Measurements from ENCODE around the gene SCN3A.
A peak's percentile ranks its signal among the peaks of the same experiment; 100 is the strongest.

Gene SCN3A

GRCh38 chr2:165203689-165204559 is at the start of gene SCN3A:
Gene SCN3A (minus strand): TSS chr2:165204050. CDS start chr2:165176394, 27,656 bp downstream.
- peak; percentile 77 for DNase-seq (ENCODE audit: low spot score)

DNA sequence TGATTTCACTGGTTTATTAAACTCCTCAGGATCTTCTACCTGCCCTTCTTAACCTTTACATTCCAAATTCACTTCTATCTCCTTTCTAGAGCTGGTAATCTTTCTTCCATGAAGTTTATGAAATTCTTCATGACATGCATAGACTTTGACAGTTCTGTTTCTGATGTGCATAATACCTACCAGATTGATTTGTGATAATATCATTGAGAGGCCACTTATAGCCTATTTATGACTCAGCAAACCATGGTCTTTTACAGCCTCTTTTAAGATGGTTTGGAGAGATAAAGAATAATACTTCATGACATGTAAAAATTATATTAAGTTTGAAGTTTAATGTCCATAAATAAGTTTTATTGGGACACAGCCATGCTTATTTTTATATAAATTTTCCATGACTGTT is 49.3 kb upstream of the SCN3A start:
- no peak for DNase-seq (ENCODE audit: low spot score)

DNA sequence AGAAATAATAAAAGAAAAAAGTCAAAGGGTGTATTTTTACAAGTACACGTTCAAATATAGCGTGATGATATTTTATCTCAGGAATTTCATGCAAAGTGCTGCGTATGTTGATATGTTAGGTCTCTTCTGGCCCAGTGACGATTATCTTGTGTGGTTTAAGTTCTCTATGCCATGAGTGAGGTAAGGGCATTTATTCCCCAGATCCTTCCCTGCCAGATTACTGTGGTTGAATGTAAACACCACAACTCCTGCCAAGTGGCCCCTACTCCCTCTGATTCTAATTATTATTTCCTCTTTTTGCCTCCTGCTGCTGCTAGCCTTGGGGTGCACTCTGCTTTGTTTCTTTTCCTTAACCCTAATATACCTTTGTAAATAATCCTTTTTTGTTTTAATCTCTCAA is 47.5 kb upstream of the SCN3A start:
- no peak for DNase-seq (ENCODE audit: low spot score)

DNA sequence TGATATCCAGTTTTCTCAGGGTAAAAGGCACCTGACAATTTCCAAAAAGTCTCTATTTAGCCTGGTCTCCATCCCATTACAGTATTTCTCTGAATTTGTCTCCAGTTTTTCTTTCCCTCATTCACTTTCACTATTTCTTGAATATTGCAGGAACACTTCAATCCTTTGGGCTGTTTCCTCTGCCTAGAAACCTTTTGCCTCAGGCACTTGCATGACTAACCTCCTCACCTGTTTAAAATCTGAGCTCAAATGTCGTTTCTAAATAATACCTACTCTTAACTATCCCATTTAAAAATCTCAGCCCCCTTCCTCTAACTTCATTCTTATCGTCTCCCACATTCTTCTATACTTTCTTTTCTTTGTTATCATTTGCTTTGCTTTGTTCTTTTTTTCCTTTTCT is 44.4 kb upstream of the SCN3A start:
- DNase-seq (ENCODE audit: low spot score) = no peak

- DNase-seq (ENCODE audit: low spot score) = no peak
Measured at GRCh38 chr2:165245081-165245793, 41.4 kb upstream of the SCN3A start.

GRCh38 chr2:165240916-165241315 is 37.1 kb upstream of the SCN3A start:
- peak; percentile 51 for DNase-seq (ENCODE audit: low spot score)

- peak; percentile 75 for DNase-seq (ENCODE audit: low spot score)
Measured at GRCh38 chr2:165239856-165240515, 36.1 kb upstream of the SCN3A start.

DNA sequence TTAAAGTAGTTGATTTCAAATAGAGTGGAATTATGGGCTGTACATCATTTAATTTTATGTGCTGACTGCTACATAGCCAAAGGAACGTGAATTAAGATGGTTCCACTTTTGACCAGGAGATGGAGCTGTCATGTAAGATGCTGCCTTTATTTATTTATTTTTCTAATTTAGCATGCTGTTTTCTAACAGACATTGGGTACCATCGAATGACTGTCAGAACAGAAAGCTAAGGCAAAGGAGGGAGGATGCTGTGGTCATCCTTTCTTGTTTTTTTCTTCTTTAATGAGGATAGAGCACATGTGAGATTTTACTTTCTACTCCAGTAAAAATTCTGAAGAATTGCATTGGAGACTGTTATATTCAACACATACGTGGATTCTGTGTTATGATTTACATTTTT is 35.4 kb upstream of the SCN3A start, which contains the start of gene SCN2A:
Gene SCN2A, plus strand, starts transcription at position 185 of the 400 bp plus-strand sequence. CDS start 56,410 bp downstream, outside the sequence.
- DNase-seq (ENCODE audit: low spot score) = peak; percentile 92

GRCh38 chr2:165238295-165238694 is 34.4 kb upstream of the SCN3A start:
- DNase-seq (ENCODE audit: low spot score) = no peak

DNA sequence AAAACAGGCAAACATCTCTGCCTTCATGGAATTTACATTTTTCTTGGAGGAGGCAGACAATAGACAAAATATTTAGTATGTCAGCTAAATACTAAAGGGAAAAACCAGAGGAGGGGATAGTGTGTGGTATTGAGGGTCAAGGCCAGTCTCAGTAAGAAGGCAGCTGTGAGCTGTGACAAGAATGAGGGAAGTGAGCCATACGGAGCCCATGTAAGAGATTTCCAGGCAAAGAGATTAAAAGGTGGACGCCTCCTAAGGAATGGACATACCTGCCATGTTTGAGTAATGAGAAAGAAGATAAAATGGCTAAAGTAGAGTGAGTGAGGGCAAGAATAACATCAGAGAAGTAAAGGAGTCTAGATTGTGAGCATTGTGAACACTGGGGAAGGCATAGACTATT is 33.2 kb upstream of the SCN3A start:
- no peak for DNase-seq (ENCODE audit: low spot score)

DNA sequence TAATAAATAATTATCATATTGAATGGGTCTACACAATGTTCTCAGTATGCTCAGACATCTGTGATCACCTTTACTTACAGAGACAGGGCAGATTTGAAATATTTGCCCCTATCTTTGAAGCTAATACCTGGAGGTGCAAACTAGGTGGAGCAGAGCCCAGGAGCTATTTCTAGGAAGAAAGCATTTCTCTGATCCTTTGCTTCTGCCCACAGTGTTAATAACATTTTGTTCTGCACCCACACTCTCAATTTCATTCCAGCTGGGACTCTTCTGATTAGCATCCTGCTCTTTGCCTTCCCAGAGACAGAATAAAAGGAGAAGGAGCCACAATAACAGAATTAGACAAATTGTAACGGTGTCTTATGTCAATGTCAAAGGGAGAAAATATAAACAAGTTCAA is 23.7 kb upstream of the SCN3A start:
- DNase-seq (ENCODE audit: low spot score) = no peak

DNA sequence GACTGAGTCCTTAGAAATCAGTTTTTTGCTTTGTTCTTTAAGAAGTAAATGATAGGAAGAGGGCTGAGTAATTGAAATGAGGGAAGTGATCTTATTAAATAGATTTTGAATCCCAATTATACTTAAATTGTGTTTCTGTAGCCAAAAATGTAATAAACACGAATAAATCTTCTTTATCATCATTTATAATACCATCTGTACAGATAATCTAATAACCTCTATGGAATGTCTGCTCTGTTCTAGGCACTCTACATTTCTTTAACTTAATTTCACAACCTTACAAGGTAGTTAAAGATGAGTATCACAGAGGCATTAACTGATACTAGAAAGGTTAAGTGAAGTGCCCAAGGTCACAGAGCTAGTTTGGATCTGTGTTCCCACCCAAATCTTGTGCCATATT is 21.1 kb upstream of the SCN3A start:
- DNase-seq (ENCODE audit: low spot score) = no peak

- DNase-seq (ENCODE audit: low spot score) = no peak
Measured at GRCh38 chr2:165219481-165219880, 15.6 kb upstream of the SCN3A start.

DNA sequence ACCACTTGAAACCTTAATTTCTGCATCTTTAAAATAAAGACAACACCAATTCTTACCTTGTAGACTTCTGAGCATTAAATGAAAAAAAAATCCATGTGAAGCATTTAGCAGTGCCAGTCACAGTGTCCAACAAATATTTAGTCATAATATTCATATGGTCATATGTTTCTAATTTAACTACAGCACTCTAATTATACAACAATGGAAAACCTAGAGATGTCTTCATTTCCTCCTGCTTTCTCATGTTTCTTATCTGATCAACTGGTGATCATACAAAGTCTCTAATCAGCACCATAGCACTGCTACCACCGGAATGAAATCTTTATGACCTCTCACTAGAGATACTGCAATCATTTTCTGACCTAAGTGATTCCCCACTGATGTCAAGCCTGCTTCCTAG is 10.2 kb upstream of the SCN3A start:
- DNase-seq (ENCODE audit: low spot score) = no peak

- DNase-seq (ENCODE audit: low spot score) = no peak
Measured at GRCh38 chr2:165208094-165208493, 4.2 kb upstream of the SCN3A start.

DNA sequence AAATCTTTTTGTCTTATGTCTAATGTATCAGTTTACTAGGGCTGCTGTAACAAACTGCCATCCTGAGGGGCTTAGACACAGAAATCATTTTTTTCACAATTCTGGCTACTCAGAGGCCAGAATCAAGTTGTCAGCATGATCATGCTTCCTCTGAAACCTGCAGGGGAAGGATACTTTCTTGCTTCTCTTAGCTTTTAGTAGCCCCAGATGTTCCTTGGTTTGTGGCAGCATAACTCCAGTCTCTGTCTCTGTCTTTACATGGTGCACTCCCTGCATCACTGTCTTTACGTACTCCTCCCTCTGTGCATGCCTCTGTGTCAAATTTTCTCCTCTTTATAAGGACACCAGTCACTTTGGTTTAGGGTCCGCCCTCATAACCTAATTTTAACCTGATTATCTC is 2.0 kb upstream of the SCN3A start:
- no peak for DNase-seq (ENCODE audit: low spot score)

- no peak for DNase-seq (ENCODE audit: low spot score)
Measured at GRCh38 chr2:165202239-165202638, 1.6 kb downstream of the SCN3A start.

DNA sequence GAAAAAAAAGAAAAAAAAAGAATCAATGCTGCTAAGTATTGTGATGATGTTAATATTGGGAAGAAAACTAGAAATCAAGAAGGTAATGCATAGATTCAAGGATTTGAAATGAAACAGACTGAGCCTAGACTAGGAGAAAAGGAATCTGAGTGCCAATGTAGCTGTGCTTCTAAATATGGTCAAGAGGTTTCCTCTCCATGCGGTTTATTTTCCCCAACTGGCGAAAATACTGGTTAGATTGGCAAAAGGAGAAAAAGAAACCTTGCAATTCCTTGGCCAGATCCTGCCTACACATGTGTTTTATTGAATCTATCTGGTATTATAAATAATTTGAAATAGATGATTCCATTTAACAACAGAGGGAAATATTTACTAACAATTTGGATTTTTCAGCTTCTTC is 5.7 kb downstream of the SCN3A start:
- DNase-seq (ENCODE audit: low spot score) = peak; percentile 31

- no peak for DNase-seq (ENCODE audit: low spot score)
Measured at GRCh38 chr2:165197346-165197745, 6.5 kb downstream of the SCN3A start.

DNA sequence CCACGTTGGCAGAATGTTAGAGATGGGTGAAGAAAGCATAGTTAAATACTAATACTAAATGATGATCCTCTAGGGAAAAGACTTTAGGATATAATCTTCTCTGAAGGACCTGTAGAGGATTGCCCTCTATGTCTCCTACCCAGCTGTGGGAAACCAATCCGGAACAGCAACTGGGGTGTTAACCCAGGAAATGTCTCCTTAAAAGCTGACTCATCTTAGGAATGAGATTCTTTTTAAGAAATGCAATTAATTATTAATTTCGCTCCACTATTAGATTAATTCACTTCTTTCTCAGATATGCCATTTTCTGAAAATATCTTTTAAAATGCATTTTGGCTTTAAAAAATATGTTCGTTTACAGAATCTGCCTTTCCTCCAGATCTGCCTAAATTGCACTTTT is 7.4 kb downstream of the SCN3A start:
- DNase-seq (ENCODE audit: low spot score) = no peak

DNA sequence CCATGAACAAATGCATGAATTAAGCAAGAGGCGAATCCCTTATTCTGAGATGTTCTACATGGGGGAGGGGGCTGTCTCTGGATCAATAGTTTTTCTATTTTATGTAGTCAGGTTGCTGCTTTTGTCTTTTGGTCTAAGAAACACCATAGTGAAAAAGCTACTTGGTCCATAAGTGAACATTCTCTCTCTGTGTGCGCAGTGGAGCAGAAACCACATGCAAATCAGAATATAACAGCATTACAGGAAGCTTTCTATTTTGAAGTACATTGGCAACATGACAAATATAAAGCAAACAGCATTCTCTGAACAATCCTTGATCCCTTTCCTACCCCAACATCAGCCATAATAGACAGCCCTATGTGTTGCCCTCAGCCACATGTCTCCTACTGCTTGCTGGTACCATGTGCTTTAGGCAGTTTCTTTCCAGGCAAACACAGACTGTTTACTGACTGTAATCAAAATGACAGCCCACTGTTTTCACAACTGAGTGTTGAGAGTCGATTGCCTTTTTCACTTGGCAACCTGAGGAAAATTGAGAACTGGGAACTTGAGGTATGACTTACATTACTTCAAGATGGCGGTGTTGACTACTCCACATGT is 10.6 kb downstream of the SCN3A start:
- DNase-seq (ENCODE audit: low spot score) = no peak

DNA sequence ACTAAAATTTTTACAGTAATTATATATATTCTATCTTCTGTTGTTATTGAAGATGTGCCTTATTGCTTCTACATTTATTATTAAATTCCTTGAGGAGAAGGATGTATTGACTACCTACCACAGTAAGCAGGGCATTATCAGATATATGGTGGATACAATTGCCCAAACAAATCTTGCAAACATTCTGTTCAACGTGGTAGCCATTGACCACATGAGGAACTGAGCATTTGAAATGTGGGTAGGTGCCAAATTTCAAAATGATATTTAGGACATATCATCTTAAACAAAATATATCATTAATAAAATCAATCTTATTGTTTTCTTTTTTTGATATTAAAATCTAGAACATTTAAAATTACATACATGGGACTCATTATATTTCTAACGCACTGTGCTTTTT is 11.1 kb downstream of the SCN3A start:
- DNase-seq (ENCODE audit: low spot score) = no peak
